Adrenal gland (tissue), 5 donors: ENCODE data around the gene SPATC1L.

Experiments used
- POLR2A ChIP-seq, 2 donors: fragments of 450-650 bp; IDR thresholded peaks; one replicate each; pipeline ENCODE4 v1.6.1; 2017; ENCODE audit warnings: antibody characterized with exemption in 2 of 2, mild to moderate bottlenecking in 2 of 2, moderate library complexity in 1 of 2
- TF ChIP-seq, protein P1 (sequence below), 6 experiments: fragments of 450-650 bp in 4 of 6; fragments of 200-600 bp in 2 of 6; sonication (generic) in 1 of 6; IDR thresholded peaks; 1 replicate in 5 of 6; 2 replicates in 1 of 6; pipeline versions ENCODE4 v1.5.1 to v1.8.0; 2016 to 2021; ENCODE audit warnings: antibody characterized with exemption in 6 of 6, mild to moderate bottlenecking in 2 of 6, moderate library complexity in 1 of 6
- donor health status: DM: no; HTN: no; CAD: no.

DNA sequence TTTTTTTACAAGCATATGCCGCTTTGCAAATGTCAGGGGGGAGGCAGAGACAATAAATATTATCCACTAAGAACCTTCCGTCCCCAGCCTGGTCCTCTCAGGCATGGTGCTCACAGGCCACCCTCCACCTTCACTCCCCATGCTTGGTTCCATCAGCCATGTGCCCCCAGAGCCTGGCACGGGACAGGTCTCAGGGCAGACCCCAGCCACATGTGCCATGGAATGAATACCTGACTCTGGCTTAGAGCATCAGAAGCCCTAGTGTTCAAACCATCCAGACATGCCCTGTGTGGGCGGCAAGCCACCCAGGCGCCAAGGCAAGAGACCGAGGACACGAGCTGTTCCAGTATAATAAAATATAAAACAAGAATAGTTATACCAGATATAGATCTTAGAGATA, 39.0 kb upstream of the SPATC1L start:
- TF ChIP-seq, protein P1, sequence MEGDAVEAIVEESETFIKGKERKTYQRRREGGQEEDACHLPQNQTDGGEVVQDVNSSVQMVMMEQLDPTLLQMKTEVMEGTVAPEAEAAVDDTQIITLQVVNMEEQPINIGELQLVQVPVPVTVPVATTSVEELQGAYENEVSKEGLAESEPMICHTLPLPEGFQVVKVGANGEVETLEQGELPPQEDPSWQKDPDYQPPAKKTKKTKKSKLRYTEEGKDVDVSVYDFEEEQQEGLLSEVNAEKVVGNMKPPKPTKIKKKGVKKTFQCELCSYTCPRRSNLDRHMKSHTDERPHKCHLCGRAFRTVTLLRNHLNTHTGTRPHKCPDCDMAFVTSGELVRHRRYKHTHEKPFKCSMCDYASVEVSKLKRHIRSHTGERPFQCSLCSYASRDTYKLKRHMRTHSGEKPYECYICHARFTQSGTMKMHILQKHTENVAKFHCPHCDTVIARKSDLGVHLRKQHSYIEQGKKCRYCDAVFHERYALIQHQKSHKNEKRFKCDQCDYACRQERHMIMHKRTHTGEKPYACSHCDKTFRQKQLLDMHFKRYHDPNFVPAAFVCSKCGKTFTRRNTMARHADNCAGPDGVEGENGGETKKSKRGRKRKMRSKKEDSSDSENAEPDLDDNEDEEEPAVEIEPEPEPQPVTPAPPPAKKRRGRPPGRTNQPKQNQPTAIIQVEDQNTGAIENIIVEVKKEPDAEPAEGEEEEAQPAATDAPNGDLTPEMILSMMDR (IDR thresholded peaks at IDR 0.05): no peak
- TF ChIP-seq POLR2A (IDR thresholded peaks at IDR 0.05): no peak
